DLD1 (cell line): ENCODE measurements around the gene TOPBP1.
"Not testable (repeated sequence)": the region's sequence is repeated elsewhere in the genome, so short reads cannot be mapped to it uniquely, and the experiment has no call there.

Source experiments
- in situ Hi-C: cut with HindIII; loops from 2 replicates; pipeline ENCODE4 v1.10.0; 2017; ENCODE audit warnings: low sequenced_read_pairs

The TOPBP1 gene

DNA sequence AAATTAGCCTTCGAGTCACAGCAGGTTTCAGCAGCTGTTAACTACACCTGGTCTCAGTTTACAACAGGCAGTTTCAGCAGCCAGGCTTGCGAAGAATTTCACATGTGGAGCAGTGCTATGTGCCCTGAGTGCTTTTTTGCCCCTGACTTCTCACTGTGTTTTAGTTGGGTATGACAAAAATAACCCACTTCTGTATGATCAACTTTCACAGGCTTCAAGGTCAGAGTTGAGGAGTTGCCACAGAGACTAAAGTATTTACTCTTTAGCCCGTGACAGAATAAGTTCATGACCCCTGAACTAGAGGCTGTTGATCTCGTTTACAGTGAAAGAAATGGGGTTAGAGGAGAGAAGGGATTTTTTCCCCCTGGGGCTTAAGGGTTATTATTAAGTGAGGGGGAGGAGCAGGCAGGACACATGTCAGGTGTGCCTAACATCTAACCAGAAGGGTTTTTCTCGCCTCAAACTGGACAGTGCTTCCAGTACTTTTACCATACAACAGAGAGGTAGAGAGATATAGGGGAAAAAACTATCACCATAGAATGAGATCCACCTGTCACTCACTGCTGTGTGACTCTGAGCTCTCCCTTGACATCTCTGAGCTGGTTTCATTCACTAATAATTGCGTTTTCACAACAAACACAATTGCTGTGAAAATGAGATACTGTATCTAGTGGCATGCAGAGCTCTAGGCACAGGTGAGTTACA lies 14.0 kb upstream of the TOPBP1 start:
- in situ Hi-C loops, result no loop called here

DNA sequence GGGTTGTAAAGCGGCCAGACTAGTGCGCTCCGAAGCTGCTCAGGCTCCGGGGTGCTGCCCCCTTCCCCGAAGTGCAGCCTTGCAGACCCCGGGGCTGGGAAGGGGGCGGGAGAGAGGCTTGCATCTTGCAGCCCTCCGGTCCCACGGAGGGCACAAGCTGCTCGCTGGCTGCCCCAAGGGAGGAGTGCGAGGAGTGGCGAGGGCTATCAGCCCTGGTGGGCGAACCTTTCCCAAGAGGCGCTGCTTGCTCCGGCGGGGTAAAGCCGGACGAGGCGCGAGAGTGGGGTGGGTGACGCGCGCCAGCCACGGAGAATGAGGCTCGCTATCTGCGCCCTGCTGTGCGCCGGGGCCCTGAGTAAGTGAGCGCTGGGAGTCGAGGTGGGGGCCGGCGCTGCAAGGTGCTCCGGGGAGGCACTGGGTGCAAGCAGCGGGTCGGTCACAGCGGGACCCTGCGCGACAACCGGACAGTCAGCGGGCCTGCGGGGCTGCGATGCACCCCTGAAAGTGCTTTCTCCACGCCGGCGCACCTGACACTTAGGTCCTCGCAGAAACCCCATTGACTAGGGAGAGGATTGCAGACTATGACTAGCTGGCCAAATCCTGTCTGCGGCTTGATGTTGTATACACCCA lies 12.7 kb upstream of the TOPBP1 start:
- in situ Hi-C loops, result no loop called here

DNA sequence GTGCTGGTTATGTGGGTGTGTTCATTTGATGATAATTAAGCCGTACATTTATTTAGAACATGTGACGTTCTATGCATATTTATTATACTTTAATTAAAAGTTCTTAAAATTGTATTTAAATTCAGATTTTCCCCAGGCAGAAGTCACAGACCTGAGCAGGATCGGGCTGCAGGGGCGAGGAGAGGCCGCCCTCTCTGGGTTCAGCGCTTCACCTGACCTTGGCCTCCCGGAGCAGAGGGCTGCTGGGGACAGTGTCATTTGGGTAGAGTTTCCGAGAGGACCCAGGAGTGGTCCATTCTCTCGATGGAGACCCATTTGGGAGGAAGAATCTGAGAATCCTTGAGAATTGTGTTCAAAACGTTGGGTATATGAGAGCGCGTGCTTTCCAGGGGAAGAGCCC lies 12.0 kb upstream of the TOPBP1 start:
- in situ Hi-C loops, result no loop called here

DNA sequence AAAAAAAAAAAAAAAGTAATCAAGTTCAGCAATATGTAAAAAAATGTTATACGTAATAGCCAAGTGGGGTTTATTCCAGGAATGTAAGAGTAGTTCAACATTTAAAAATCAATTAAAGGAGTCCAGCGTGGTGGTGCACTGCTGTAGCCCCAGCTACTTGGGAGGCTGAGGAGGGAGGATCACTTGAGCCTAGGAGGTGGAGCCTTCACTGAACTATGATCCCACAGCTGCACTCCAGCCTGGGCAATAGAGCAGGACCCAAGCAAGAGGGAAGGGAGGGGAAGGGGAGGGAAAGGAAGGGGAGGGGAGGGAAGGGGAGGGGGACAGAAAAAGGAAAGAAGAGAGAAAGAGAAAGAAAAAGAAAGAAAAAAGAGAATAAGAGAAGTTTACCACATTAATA lies 10.7 kb upstream of the TOPBP1 start:
- in situ Hi-C loops, result no loop called here

DNA sequence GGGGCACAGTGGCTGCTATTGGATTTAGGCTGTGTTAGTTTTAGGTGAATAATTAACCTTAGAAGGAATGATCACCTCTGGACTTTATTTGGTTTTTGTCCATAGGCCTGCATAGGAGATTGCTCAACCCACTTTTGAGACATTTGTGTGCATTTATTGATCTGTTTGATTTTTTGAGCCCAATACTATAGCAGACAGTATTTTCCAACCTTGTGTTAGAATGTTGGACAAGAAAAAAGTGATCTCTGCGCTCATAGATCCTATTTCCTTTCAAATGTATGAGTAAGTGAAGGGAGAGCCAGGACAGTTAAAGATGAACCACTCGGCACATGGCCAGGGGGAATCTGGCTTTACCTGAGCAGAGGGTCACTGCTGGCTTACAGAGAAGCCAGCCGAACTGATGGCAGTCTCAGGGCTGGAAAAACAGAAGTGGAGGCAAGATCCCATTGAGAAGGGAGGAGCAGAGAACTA lies 8.8 kb upstream of the TOPBP1 start:
- in situ Hi-C loops, result no loop called here

DNA sequence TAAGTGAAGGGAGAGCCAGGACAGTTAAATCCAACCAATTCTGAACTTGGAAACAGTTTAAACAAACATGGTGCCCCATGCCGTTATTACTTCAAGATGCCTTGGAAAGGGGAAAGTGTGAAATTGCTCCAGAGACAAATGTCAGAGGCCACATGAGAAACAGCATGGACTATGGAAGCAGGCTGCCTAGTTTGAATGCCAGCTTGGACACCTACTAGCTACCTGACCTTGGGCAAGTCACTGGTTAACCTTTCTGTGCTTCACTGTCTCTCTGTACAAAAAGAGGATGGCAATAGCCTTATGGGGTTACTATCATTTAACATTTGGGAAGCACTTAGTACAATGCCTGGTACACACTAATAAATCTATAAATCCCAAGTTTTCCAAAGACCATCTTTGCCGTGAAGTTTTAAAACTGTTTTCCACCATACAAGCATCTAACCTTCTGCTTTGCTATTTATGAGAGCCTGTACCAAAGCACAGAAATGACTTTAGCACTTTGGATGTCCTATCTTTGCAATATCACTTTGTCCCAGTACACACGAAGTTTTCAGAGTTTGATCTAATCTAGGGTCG lies 8.3 kb upstream of the TOPBP1 start:
- in situ Hi-C loops, result no loop called here

DNA sequence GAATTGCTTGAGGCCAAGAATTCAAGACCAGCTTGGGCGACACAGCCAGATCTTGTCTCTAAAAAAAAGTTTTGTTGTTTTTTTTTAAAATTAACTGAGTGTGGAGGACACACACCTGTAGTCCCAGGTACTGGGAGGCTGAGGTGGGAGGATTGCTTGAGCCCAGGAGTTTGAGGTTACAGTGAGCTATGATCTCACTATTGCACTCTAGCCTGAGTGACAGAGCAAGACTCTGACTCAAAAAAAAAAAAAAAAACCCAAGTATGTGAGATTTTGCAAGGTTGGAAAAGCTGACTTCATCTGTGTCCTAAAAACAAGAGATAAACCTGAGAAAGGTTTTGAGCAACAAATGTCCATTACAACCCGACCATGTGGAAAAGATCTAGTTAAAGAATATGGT lies 5.4 kb upstream of the TOPBP1 start:
- in situ Hi-C loops, result no loop called here

DNA sequence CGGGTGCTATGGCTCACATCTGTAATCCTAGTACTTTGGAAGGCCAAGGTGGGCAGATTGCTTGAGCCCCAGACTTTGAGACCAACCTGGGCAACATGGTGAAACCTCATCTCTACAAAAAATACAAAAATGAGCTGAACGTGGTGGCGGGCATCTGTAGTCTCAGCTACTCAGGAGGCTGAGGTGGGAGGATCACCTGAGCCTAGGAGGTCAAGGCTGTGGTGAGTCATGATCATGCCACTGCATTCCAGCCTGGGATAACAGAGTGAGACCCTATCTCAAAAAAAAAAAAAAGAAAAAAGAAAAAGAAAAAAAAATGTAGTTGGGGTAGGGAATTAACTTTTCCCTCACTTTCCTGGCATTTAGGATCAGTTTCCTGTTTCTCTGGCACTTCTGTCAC lies 3.4 kb upstream of the TOPBP1 start:
- in situ Hi-C loops, result not testable (repeated sequence)

DNA sequence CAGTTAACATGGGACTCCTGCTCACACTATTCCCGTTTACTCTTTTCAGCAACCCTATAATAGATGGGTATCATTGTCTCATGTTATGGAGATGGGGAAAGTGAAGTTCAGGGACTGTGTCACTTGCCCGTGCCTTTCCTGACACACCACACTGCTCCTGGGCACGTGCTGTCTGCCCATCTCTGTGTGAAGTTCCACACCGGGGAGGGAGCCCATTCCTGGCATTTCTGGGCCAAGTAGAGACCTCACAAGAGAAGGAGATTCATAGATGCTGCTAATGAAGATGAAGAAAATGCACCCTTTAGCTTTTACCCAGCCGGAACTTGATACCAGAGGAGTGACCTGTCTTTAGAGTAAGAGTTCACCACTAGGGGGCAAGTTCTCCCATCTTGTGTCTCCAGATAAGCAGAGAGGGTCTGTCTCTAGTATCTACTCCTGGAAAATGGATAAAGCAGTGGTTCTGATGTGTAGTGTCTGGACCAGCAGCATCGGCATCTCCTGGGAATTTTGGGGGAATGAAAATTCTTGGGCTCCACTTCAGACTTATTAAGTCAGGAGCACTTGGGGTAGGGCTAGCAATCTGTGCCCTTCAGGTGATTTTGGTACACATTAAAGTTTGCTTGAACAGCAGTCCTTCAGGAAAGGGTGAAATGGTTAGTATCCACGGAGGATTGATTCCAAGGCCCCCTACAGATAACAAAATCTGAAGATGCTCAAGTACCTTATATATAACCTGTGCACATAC lies 2.0 kb upstream of the TOPBP1 start:
- in situ Hi-C loops, result no loop called here

DNA sequence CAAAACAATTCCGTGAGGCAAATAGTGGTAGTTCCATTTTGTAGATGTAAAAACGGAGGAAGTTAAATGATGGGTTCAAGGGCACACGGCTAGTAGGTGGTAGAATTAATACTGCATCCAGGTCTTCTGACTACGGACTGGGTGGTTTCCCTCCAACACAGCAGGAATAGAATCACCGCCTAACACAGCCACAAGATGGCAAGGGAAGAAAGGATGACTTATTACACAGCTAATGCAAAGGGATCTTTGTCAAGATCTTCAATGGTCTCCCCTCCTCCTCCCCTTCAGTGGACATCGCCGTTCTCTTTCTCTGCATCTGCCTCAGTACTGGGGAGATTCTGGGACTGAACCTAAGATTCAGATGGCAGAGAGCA lies 524 bp upstream of the TOPBP1 start:
- in situ Hi-C loops, result no loop called here

DNA sequence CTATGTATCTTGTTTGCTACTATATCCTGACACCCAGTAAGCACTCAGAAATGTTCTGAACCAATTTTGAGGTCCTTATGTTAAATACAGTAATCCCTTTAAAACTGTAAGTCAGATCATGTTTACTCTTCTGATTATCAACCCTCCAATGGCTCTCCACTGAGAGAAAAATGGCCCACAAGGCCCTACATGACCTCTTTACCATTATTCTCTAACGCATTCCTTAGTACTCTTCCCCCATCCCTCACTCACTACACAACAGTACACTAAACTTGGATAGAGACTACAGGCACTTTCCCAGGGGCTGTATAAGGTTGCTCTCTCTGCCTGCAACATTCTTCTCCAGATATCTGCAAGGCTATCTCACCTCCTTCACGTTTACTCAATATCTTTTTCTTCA lies 1.9 kb downstream of the TOPBP1 start:
- in situ Hi-C loops, result no loop called here

DNA sequence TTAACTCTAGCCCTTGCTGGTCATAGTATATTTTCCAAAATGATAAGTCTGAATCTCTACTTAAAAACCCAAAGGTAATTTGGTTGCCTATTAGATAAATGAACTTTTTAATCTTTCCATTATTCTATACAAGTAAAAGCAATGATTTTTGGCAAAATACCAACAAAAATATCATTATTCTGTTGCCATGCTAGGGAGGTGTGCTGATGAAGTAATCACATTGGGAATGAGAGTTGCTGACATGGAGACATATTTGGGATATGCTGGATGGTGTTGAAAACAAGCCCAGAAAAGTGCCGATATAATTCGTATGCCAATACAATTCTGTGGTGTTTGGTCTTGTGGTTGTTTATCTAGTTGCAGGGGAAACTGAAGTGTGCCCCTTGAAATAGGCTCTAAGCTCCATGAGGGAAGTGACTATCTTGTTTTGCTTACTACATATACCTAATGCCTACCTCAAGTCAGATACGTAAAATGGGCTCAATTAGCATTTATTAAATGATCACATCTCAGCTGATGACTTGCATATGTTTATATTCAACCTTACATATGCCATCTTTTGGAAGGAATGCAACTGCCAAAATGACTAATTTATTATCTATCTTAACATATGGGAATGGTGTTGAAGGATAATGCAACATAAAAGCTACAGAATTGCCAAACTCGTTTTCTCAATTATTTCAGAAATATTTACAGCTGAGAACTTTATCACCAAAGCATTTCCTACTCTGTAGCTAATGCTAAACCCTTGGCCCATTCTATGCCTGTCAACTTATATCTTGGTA lies 5.8 kb downstream of the TOPBP1 start:
- in situ Hi-C loops, result no loop called here

DNA sequence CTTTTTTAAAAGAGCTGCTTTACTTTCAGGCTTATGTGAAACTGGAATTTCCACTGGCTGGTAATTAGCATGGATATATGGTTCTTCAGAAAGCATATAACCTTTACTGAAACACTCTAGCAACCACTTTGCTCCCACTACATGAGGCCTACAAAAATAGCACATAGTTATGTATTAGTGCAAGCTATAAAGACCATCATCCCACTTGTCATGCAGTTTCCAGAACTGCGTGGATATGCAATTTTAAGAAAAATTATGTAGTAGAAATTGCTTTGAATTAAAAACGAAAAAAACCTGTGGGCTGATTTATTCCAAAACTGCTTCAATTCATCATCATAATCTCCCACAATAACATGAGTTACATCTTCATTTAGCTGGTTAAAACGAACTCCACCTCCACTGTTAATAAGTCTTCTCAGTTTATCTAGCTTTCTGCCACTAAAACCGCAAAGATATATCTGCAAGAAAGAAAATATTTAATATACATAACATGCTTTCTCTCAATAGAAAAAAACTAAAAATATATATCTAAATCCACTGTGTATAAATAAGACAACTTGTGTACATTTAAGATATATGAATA lies 12.2 kb downstream of the TOPBP1 start:
- in situ Hi-C loops, result no loop called here

DNA sequence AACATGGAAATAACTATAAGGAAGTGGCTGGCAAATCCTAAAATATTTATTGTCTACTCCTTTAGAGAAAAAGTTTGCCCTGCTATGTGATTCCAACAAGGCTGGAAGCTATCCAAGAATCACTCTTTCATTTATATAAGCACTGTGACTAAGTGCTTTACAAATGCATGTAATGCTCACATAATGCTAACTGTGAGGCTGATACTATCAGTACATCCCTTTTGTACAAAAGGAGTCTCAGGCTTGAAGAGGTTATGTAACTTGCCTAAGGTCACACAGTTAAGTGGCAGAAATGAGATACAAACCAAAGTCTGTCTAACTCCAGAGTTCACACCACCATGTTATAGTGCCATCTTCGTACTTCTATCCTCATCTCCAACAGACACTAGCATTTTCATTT lies 17.0 kb downstream of the TOPBP1 start:
- in situ Hi-C loops, result no loop called here

DNA sequence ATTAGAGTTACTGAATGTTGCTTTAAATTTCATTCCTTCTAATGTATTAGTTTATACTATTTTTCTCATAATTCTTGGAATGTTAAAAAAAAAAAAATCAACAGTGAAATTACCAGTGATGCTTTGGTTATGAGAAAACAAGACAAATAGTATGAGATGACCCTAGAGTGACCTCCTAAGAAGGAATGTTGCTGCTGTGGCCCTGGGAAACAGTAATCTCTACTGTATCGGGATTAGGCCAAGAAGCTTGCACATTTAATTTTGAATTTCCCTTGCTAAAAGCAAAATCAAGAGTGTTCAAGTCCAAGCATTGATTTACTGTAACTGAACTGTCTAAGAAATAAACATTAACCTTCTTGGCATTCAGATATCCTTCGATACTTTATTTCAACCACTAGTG lies 18.1 kb downstream of the TOPBP1 start:
- in situ Hi-C loops, result no loop called here

DNA sequence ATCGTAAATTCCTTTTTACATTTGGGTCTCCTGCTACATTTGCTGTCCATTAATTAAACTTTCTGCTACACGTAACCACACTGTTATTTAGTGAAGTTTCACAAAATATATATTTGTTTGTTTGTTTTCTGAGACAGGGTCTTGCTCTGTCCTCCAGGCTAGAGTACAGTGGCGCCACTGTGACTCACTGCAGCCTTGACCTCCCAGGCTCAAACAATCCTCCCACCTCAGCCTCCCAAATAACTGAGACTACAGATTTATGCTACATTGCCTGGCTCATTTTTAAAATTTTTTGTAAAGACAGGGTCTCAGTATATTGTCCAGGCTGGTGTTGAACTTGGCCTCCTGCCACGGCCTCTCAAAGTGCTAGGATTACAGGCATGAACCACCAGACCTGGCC lies 20.5 kb downstream of the TOPBP1 start:
- in situ Hi-C loops, result no loop called here

DNA sequence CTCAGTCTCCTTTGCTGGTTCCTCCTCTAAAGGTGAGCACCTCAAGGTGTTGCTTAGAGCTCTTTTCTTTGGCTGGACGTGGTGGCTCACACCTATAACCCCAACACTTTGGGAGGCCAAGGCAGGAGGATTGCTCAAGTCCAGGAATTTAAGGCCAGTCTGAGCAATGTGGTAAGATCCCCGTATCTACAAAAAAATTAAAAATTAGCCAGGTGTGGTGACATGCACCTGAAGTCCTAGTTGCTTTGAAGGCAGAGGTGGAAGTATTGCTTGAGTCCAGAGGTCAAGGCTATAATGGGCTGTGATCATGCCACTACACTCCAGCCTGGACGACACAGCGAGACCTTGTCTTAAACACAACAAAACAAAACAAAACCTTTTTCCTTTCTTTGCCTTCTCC lies 28.3 kb downstream of the TOPBP1 start:
- in situ Hi-C loops, result no loop called here

DNA sequence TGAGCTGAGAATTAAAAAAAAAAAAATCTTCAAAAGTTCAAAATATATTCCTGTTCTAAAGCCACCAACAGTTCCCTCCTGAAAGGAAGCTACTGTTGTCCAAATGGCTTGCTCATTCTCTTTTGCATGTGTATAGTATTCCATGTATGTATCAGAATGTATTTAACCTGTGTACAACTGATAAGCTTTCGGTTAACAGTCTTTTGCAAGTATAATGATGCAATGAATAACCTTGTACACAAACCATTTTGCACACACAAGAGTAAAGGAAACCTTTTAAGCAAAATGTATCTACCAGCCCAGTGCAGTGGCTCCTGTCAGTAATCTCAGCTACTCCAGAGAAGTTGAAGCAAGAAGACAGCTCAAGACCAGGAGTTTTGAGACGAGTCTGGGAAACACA lies 32.6 kb downstream of the TOPBP1 start:
- in situ Hi-C loops, result no loop called here

DNA sequence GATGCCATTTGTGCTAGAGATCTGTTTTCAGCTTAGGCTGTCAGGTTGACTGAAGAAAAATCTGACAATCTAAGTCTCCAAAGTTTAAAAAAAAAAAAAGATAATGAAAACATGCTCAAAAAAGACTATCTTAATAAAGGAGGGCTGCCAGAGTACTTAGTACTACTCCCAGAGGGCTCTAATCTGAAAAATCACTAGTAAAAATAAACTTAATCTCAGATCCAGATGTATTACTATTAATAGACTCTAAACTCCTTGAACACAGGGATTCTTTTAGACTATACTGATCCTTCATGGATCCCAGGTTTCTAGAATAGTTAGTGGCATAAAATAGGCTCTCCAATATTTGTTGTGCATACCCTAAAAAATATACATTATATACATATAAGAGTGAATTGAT lies 34.0 kb downstream of the TOPBP1 start:
- in situ Hi-C loops, result no loop called here

DNA sequence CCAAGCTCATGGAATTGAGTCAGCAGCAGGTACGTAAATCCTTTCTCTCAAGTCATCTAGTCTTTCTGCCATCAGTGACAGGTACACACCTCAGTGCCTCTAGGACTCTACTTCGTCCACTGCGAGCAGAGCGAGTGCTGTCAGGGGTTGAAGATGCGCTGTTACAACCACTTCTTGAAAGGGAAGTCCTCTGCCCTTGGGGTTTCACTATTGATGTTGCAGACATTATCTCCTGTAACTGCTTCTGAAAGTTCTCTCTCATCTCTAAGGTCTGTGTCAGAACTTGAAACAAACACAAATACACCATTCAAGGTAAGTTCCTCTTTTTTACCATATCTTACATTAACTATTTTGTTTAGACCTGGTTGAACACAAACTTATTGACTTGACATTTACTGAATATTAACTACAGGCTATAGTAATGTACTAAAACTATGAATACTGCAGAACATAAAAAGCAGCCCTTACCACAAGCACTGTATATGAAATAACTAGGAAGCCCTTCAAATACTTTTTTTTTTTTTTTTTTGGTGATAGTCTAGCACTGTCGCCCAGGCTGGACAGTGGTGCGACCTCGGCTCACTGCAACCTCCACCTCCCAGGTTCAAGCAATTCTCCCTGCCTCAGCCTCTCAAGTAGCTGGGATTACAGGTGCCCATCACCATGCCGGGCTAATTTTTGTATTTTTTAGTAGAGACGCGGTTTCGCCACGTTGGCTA lies 41.5 kb downstream of the TOPBP1 start:
- in situ Hi-C loops, result no loop called here
